ENCODE results near the gene CDH7.
A peak's percentile ranks its signal among the peaks of the same experiment; 100 is the strongest.

CDH7 gene

DNA sequence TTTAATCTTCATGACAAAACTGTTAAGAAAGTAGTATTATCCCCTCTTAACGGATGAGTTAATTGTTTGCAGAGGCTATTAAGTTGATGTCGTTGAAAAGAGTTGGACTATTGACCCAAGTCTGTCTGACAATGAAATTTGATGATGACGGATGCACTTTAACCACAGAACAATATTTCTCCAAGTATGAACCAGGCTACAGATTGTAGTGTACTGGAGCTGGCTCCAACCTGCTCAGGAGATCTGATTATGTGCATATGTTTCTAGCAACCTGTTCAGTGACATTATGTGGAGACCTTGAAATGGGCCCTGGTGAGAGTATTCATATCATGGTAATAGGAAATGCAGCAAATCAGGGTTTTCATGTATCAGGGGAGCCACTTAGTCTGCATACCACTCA, 174.1 kb downstream of the CDH7 start:
- H3K27ac ChIP-seq: no peak overlapping the region
- TF ChIP-seq, protein P1, sequence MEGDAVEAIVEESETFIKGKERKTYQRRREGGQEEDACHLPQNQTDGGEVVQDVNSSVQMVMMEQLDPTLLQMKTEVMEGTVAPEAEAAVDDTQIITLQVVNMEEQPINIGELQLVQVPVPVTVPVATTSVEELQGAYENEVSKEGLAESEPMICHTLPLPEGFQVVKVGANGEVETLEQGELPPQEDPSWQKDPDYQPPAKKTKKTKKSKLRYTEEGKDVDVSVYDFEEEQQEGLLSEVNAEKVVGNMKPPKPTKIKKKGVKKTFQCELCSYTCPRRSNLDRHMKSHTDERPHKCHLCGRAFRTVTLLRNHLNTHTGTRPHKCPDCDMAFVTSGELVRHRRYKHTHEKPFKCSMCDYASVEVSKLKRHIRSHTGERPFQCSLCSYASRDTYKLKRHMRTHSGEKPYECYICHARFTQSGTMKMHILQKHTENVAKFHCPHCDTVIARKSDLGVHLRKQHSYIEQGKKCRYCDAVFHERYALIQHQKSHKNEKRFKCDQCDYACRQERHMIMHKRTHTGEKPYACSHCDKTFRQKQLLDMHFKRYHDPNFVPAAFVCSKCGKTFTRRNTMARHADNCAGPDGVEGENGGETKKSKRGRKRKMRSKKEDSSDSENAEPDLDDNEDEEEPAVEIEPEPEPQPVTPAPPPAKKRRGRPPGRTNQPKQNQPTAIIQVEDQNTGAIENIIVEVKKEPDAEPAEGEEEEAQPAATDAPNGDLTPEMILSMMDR (IDR thresholded peaks at IDR 0.05): no peak
- no peak for TF ChIP-seq ZFX (IDR thresholded peaks at IDR 0.05; ENCODE audit: borderline replicate concordance)

GRCh38 chr18:65934874-65935273, 184.1 kb downstream of the CDH7 start:
- H3K27ac ChIP-seq: no peak overlapping the region
- no peak for TF ChIP-seq ZFX (IDR thresholded peaks at IDR 0.05; ENCODE audit: borderline replicate concordance)
- TF ChIP-seq, protein P1 (IDR thresholded peaks at IDR 0.05): no peak

DNA sequence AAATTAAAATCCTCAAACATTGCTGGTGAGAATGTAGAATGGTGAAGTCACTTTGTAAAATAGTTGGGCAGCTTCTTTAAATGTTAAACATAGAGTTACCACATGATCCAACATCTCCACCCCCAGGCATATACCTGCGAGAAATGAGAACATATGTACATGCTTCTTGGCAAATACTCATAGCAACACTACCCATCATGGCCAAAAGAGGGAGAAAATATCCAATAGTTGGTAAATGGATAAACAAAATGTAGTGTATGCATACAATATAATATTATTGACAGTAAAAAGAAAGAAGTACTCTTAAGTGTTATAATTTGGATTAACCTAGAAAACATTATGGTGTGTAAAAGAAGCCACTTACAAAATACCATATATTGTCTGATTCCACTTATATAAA, 185.9 kb downstream of the CDH7 start:
- H3K27ac ChIP-seq: no peak overlapping the region
- no peak for TF ChIP-seq ZFX (IDR thresholded peaks at IDR 0.05; ENCODE audit: borderline replicate concordance)
- TF ChIP-seq, protein P1 (IDR thresholded peaks at IDR 0.05): no peak; the same call in 1 of the 2 replicates

GRCh38 chr18:65937180-65937579, 186.4 kb downstream of the CDH7 start:
- no peak overlapping the region for H3K27ac ChIP-seq
- TF ChIP-seq ZFX (IDR thresholded peaks at IDR 0.05; ENCODE audit: borderline replicate concordance): no peak
- TF ChIP-seq, protein P1 (IDR thresholded peaks at IDR 0.05): no peak

- no peak for TF ChIP-seq ZFX (IDR thresholded peaks at IDR 0.05; ENCODE audit: borderline replicate concordance)
- TF ChIP-seq, protein P1 (IDR thresholded peaks at IDR 0.05): peak; percentile 68
- no peak overlapping the region for H3K27ac ChIP-seq
These were observed 188.0 kb downstream of the CDH7 start for GRCh38 chr18:65938592-65939372.
